HG02571 (cell line): ENCODE results near the gene ABCC8.
"Not testable (repeated sequence)": the region's sequence is repeated elsewhere in the genome, so short reads cannot be mapped to it uniquely, and the experiment has no call there.

Source experiments
- ATAC-seq: cut with Tn5 transposase; IDR thresholded peaks from one replicate; pipeline ENCODE4 v1.9.1; 2021; ENCODE audit warnings: mild to moderate bottlenecking, moderate library complexity; ENCODE audit not compliant: unreplicated experiment

The ABCC8 gene

DNA sequence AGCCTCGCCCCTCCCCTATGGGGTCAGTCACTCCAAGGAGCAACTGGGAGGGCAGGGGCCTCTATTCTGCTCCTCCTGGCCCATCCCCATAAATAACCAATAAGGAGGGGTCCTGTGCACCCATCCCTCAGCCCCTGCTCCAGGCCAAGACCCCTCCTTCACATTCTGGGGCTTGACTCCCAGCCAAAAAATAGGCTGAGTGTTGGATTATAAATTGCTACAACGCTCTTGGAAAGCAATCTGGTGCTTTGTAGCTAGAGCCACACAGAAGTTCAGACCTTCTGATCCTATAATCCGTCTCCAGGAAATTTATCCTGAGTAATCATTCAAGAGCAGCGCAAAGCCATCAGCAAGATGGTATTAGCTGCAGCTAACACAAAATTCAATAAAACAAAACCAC lies 42.5 kb downstream of the ABCC8 start:
- ATAC-seq, result no peak

DNA sequence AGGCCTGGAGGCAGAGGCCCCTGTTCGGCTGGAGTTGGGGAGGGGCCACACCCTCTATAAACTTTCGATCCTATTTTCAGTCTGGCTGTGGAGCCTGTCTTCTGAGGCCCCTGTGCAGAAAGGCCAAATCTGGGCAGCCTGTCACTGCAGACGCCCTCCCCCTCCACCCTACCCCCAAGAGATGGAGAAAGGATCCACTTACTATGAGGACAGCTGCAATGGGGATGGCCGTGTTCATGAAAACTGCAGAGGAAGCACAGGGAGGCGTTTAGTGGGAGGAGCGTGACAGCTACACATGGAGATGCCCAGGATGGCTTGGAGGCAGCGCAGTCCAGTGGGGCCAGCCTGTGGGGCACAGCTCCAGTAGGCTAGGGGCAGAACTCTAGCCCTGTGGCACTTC lies 44.6 kb downstream of the ABCC8 start:
- ATAC-seq, result no peak

DNA sequence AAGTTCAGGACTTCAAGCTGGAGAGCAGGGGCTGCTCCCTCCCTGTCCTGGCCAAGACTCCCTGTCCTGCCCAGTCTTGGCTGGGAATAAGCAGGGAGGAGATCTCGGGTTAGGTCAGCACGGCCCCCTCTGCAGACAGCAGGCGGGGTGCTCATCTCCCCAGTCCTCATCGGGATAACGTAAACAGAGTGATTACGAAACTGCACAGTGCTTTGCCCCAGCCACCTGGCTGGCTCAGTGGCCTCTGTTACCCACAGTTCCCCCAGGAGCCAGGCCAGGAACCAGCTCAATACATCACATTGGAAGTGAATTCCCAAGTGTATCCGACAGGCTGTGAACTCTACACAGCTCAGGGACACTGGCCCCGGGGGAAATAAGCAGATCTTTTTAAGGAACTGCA lies 45.5 kb downstream of the ABCC8 start:
- ATAC-seq, result no peak

DNA sequence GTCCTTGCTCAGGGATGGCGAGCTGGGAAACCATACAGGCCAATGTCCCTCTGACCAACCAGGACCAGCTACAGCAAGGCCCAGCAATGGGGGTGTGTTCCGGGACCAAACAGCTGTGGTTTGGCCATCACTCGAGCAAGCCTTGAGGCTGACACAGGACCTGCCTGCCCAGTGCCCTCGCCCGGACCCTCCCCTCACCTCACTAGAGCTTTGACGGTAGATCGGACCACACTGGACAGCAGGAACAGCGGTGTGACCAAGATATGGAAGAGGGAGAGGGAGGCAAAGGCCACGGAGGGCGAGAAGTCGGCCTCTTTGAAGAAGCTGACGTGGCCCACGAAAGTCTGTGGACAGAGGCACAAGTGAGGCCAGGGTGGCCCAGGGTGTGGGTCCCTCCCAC lies 46.0 kb downstream of the ABCC8 start:
- ATAC-seq, result no peak

DNA sequence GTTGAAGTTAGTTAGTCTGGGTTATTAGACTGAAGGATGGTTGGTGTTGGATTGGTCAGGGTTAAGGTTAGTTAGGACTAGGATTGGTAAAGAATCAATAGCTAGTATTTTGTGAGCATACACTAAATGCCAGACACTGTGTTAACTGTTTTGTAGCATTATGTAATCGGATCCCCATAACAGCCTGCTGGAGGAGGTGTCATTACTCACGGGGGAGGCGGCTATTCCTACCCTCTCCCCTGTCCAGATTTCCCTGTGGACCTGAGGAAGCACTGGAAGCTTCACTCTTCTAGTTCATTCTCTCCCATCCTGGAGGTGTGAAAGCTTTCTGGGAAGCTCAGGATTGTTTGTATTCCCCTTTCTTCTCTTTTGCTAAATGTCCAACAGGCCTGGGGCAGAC lies 47.7 kb downstream of the ABCC8 start:
- ATAC-seq, result no peak

DNA sequence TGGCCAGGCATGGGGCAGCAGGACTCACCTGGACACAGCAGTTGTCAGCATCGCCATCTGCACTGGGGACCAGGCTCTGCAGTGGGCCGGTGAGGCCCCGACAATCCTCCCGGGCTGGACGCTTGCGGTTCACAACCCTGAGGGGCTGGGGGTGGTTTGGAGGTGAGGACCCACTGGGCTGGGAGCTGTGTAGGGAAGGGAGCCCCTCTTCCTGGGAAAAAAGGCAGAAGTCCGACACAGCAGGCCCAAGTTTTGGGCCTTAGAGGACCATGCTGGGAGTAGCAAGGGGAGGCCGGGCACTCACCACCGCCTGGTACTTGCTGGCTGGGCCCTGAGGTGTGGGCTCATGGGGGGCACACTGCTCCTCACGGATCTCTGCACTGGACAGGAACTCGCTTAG lies 48.4 kb downstream of the ABCC8 start:
- ATAC-seq, result no peak

DNA sequence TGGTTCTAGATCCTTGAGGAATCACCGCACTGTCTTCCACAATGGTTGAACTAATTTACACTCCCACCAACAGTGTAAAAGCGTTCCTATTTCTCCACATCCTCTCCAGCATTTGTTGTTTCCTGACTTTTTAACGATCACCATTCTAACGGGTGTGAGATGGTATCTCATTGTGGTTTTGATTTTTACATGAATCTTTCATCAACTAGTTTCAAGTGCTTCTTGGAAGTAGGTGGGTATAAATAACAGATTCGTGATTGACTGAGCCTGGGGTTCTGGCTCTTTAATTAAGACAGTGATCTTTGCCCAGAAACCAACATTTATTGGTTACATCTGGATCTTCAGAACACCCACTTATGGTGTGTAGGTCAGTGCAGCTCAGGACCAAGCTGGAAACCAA lies 50.4 kb downstream of the ABCC8 start:
- not testable (repeated sequence) for ATAC-seq

DNA sequence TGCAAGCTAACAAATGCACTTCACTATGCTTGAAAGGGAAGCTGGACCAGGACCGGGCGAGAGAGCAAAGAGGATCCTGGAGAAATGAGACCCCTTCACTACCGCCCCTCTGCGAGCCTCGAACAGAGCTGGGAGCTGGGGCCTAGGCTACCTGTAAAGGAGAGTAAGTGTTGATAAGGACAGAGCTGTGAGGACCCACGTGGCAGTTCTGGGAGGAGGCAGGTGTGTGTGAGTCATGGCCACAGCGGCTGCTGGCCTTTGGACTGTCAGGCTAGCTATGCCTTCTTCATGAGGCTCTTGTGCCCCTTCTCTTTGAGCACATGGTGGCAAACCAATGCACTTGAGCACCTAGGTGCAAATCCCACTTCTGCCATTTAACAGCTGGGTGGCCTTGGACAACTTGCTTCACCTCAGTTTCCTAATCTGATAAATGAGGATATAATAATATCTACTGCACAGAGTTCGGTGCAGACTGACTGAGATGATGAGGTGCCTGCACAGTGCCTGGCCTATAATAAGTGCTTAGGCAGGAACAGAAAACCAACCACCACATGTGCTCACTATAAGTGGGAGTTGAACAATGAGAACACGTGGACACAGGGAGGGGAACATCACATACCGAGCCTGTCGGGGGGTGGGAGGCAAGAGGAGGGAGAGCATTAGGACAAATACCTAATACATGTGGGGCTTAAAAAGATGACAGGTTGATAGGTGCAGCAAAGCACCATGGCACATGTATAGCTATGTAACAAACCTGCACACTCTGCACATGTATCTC lies 52.9 kb downstream of the ABCC8 start:
- no peak for ATAC-seq

DNA sequence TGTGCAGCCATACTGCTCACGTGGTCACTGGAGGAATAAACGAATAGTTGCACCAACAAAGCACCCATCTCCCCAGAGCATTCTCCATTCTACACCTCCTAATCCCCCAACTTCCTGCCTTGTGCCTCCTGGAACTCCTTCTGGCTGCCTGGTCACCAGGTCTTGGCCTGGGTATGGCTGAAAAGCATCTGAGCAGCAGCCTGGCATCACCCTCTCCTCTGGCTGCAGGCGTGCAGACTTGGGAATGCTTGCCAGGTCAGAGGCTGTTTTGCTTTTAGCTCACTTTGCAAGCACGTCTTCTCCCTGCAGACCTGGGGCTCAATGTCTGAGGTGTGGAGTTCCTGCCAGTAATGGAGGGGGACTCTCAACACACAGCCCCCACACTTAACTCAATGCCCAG lies 54.9 kb downstream of the ABCC8 start:
- no peak for ATAC-seq

DNA sequence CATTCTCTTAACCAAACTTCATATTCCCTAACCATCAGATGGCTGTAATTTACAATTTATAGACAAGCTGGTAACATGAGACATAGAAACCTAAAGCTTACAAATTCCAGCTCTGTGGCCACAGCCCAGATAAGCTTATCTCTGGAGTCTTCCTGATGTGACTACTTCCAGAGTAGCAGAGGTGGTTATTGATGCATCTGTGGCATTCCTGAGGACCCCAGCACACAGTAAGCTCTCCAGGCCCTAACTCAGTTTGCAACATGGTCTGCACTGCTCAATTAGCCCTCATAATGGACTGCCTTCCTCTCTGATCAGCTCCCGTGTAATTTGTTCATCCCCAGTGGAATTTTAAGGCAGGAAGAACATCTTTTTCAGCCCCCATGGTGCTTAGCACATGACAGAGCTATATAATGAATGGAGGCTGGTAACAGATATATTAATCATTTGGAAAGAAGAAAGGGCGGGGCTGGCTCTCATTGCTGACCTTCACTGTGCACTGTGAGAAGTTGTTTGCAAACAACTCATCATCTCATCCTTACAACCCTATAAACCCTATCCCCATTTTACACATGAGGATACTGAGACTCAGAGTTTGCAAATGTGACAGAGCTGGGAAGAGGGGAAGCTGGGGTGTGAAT lies 58.1 kb downstream of the ABCC8 start:
- no peak for ATAC-seq

DNA sequence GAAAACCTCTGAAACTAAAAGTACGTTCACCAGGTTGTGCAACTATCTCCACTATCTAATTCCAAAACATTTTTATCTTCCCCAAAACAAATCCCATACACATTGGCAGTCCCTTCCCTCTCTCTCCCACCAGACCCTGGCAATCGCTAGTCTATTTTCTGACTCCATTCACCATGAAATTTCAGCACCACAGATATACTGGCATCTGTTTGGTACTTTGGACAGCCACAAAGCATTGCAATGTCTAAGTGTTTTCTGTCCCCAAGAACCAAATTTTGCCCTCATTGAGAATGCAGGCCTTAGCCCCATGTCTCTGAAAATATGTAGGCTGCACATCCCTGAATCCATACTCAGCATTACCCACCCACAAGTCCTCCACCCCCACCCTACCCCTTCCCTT lies 60.2 kb downstream of the ABCC8 start:
- ATAC-seq, result no peak

DNA sequence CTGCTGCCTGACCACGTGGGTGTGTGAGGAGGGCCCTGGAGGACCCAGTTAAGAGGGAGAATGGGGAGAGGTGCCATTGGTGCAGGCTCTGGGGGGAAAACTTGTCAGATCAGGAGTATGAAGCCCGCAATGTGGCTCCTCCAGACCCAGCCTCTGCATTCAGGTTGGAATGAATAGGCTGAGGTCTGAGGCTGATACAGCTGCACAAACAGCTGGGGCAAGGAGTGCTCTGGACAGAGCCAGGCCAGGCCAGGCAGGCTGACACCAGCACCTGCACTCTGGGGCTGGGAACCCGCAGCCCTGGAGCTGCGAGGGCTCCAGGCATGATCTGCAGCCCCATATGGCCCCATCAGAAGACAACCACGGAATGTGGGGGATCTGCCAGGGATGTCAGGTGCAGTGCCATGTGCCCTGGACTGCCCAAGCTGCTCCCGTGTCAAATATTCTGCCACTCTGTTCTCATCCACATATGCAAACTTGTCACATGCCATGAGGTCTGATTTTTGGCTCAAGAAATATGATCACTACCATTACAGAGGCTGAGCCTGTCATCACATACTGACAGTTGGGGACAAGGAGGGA lies 61.0 kb downstream of the ABCC8 start:
- ATAC-seq, result no peak

DNA sequence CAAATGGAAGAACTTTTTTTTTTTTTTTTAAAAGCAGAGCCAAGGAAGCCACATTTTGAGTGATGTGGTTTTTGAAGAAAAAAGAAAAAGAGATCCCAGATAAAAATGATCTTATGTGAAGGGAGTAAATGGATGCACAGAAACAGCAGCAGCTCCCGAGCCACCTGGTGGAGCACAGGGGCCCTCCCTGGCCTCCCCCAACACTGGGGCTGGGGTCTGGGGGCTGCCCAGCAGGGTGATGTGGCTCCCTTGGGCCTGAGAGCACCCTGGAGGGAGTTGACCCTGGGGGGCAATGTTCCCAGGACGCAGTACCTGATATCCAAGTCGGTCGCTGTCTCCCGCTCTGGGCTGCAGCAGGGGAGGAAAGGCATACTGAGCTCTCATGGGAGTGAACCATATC lies 61.7 kb downstream of the ABCC8 start:
- ATAC-seq, result no peak

DNA sequence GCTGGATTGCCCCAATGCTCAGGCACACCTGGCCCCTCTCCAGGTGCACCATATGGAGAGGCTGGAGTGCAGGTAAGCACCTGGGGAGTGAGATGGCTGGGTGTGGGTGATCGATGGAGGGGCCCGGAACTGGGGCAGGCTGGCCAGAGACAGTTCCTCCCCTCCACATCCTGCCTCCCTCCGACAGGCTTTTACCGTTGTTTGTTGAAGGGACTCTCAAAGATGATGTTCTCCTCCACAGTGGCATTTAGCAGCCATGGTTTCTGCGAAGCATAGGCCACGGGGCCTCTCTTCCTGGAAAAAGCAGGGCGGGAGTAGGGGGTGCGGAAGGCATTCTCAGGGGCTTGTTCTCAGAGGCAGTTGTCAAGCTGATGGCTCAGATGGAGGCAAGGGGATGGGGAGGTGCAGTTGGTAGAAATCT lies 62.3 kb downstream of the ABCC8 start:
- ATAC-seq, result no peak

DNA sequence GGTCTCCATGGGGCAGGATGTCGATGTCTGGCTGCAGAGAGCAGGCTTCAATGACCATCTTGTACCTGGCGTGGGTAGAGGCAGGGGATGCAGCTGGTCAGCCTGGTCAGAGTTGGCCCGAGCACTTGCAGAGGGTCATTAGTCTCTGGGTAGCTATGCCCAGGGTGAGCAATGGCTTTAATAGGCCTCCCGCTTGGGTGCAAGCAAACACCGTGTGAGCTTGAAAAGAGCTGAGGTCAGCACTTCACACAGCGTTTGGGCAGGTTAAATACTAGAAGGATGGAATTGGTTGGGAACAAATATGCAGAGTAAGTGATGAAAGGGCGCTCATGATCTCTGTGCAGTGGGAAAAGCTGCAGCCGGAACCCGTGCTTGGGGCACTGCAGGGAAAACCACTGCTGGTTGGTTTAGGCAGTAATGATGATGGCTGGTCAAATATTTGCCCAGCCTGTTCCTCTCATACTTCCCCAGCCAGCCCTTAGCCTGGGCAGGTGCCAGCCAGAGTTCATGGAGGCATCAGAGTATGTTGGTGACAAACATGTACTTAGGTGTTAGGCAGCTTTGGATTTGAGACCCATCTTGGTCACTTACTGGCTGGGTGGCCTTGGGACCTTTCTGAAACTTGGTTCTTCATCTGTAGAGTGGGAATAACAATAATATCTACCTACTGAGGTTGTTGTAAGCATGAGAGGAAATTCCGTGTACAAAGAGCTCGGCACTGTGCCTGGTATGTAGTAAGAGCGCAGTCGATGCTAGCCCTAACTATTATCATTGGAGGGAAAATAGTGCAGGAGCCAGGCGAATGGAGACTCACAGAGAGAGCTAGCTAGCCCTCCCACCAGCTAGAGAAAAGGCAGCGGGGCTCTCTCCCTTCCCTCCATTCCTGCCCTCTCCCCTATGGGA lies 63.0 kb downstream of the ABCC8 start:
- ATAC-seq, result no peak

DNA sequence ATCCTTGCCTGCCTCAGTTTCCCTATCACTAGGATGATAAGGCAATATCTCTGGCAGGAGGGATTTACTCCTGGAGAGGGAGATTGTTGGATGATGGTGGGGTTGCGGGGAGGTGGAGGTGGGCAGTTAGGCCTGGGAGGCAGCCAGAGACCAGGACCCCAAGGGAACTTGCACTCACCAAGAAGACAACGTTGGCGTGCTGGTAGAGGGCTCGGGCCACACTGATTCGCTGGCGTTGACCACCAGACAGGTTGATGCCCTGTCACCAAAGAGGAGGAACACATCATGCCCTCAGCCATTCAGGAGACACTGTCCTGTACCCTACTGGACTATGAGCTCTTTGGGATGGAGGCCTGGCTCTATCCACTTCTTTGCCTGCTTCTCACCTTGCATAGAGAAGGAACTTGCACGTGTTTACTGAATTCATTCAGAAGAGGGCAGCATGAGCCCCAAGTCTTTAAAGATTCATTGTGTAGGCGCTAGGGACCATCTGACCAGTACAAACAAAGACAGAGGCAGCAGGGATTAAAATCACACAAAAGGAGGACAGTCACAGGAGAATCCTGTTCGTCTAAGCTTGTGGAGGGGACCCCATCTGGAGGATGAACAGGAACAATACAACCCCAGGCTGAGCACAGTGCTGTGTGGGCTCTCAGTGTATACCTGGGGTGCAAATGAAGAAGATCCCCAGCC lies 64.0 kb downstream of the ABCC8 start:
- ATAC-seq, result no peak

DNA sequence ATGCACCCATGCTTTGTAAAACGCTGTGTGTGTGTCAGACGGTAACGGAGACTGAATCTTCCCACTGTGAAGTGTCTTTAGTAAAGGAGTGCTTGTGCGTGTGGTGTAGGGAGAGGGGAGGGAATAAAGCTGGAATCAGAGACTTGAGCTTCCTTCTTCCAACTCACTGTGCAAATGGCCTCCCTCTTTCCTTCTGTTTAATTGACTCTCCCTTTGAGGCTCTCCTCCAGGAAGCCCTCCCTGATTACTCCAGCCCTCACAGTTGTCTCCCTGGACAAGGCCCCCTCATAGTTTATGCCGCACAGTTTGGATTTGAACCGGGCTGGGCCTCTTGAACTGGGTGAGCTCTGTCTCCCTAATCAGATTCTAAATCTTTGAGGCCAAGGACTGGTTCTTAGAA lies 65.2 kb downstream of the ABCC8 start:
- ATAC-seq, result no peak

DNA sequence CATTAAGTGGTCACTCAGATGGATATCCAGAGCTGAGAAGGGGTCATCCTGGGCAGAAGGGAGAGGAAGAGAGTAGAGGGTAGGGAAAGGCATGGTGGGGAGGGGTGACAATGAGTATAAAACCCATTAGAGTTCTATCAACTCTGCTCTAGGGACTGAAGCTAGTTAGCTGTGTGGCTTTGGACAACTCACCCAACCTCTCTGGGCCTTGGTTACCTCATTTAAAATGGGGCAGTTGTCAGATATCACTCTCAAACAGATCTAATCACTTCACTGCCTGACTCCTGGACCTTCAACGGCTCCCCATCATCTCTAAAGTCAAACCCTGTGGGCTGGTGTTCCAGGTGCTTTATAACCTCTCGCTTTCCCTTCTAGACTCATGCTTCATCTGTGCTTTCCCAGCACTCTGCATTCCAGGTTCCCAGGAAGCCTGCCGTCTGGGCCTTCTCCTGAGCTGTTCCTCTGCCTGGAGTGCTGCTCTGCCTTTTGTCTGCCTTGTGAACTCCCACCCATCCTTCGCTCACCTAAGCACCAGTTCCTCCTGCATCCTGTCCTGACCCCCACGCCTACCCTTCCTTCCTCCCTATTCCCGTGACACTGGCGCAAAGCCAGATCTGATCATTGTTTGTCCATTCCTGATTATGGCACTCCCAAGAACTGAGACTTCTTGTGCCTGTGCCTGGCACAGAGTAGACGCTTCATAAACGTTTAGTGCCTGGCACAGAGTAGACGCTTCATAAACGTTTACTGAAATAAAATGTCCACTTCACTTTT lies 65.9 kb downstream of the ABCC8 start:
- ATAC-seq, result no peak

DNA sequence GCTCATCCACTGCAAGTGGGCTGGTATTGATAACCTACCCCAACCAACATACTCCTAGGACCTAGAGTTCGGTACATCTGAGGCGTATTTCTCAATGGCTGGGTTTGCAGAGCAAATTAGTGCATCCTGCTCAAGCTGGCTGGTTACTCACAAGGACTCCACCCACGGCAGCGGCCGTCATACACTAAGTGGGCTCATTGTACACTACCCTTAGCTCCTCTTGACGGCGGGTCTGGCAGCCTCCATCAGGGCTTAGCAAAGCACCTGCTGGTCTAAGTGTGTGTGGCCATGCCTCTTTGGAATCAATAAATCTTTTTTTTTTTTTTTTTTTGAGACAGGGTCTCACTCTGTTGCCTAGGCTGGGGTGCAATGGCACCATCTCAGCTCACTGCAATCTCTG lies 68.0 kb downstream of the ABCC8 start:
- no peak for ATAC-seq

DNA sequence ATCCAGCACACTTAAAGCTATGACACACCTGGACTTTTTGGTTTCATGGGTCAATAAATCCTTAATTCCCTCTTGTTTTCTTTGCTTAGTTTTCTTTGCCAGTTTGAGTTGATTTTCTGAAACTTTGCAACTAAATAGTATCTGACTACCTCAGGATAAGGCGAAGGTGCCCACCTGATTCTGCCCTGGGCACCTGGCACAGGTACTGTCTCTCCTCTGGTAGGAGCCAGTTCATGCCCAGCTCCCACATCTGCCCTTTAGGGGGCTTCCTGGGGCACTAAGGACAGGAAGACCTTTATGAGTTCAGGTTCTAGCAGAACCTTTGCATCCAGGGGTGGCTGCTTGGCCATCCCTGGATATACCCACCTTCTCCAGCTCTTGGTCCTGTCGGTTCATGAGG lies 68.6 kb downstream of the ABCC8 start:
- ATAC-seq, result no peak
